GM06990 (cell line): ENCODE results near the gene CPNE4.

ENCODE experiments used
- DNase-seq: peaks from one replicate; pipeline ENCODE4 v3.0.0-alpha.2; 2011; ENCODE audit not compliant: insufficient read length; ENCODE audit errors: extremely low read depth
- H3K27me3 ChIP-seq: replicated peaks from 2 replicates; pipeline ENCODE4 v1.6.0; 2011; ENCODE audit warnings: low read length; ENCODE audit not compliant: control insufficient read depth, insufficient read depth
- H3K36me3 ChIP-seq: 2 replicates; pipeline ENCODE4 v1.5.1; 2011; ENCODE audit warnings: low read length; ENCODE audit not compliant: control insufficient read depth, insufficient read depth
- H3K4me3 ChIP-seq: replicated peaks from 2 replicates; pipeline ENCODE4 v1.5.1; 2011; ENCODE audit warnings: low read depth, mild to moderate bottlenecking, control low read depth, low read length
- TF ChIP-seq, protein P1 (sequence below): IDR thresholded peaks from 2 replicates; pipeline ENCODE4 v1.5.1; 2011; ENCODE audit warnings: low read length, control low read depth, mild to moderate bottlenecking, inconsistent platforms; ENCODE audit not compliant: insufficient read depth, poor library complexity, severe bottlenecking

The CPNE4 gene

DNA sequence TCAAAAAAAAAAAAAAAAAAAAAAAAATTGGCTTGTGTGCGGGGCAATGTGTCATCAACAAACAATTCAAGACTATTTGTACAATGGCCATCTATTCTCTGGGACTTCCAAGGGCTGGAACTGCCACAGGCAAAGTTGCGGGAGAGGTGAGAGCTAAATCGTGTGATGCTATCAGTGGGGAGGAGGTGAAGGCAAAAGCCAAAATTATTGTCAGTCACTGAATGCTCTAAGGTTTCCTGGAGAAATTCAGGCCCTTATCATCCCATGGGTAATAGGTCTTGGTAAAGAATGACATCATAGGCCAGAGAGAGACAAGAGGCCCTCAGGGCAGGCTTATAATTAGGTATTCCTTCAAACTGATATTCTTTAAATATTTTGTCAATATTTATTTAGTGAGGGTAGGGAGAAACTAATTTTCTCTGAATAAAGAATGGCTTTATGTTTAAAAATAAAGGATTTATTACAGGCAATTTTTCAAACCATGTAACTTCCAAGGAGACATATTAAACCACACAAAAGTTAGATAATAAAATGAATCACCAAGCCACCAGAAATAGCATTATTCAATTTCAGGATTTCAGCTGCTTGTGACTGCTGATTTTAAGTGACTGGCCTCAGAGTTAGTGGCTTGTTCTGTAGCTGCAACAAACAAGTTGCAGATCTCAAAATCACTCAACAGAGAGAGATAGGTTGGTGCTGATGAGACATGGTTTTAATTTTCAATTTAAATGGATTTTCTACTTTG is 305.7 kb downstream of the CPNE4 start:
- Histone ChIP-seq H3K36me3 (no peaks in the 10 kb centered on the region), H3K27me3 (no peaks in the 10 kb centered on the region), H3K4me3 (no peak overlapping the region)
- TF ChIP-seq, protein P1, sequence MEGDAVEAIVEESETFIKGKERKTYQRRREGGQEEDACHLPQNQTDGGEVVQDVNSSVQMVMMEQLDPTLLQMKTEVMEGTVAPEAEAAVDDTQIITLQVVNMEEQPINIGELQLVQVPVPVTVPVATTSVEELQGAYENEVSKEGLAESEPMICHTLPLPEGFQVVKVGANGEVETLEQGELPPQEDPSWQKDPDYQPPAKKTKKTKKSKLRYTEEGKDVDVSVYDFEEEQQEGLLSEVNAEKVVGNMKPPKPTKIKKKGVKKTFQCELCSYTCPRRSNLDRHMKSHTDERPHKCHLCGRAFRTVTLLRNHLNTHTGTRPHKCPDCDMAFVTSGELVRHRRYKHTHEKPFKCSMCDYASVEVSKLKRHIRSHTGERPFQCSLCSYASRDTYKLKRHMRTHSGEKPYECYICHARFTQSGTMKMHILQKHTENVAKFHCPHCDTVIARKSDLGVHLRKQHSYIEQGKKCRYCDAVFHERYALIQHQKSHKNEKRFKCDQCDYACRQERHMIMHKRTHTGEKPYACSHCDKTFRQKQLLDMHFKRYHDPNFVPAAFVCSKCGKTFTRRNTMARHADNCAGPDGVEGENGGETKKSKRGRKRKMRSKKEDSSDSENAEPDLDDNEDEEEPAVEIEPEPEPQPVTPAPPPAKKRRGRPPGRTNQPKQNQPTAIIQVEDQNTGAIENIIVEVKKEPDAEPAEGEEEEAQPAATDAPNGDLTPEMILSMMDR: no peak
- no peak for DNase-seq

- TF ChIP-seq, protein P1: no peak
- H3K27me3 ChIP-seq: no peaks in the 10 kb centered on the region
- no peak for DNase-seq
Measured at GRCh38 chr3:131725414-131725813, 309.4 kb downstream of the CPNE4 start.

DNA sequence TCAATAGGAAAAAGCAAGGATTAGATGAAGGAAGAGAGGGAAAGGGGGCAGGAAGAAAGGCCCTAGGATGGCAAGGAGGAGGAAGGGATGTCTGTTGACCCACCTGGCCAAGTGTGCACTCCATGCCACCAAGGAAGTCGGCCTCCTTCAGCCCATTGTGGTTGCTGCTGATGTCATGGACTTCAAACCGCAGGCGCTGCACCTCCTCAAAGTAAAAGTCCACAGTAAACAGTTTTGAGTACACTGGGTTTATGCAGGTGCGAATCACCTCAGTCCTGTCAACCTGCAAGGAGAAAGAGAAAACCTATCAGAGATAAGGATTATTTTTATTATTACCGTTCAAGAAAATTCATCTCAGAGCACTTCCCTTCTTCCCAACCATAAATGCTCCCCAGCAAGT is 311.5 kb downstream of the CPNE4 start:
- no peak for DNase-seq
- no peaks in the 10 kb centered on the region for H3K27me3 ChIP-seq
- H3K36me3 ChIP-seq: no peaks in the 10 kb centered on the region
- TF ChIP-seq, protein P1: no peak
- no peak overlapping the region for H3K4me3 ChIP-seq

More at GRCh38 chr3:131725414-131725813, 309.4 kb downstream of the CPNE4 start:
- Histone ChIP-seq H3K36me3 (no peaks in the 10 kb centered on the region), H3K4me3 (no peak overlapping the region)

GRCh38 chr3:131717493-131717892 is 317.3 kb downstream of the CPNE4 start:
- no peak for DNase-seq
- Histone ChIP-seq H3K4me3 (no peak overlapping the region), H3K36me3 (no peaks in the 10 kb centered on the region), H3K27me3 (no peaks in the 10 kb centered on the region)
- TF ChIP-seq, protein P1: no peak

DNA sequence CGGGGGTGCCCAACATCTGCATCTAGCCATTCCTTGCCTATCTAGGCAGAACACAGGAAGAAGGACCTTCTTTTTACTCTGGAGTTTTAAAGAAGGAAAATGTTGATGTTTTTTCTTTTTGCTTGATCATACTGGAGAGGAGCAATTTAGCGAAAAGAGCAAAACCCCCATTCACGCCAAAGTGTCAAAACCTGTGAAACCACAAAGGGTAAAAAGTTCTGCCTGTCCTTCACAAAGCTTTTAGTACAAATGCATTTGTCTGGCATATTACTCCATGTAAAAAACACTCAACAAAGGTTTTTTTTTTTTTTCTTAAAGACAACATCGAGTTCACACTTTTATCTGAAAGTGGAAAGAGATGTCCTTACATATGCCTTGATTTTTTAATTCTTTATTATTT is 317.9 kb downstream of the CPNE4 start:
- H3K4me3 ChIP-seq: no peak overlapping the region
- TF ChIP-seq, protein P1: no peak
- H3K36me3 ChIP-seq: no peaks in the 10 kb centered on the region
- no peak for DNase-seq
- no peaks in the 10 kb centered on the region for H3K27me3 ChIP-seq
